Measurements from ENCODE around the gene BARX2.

- TF ChIP-seq TAF1 (IDR thresholded peaks at IDR 0.05; ENCODE audit: borderline replicate concordance, low read depth, low read length) = no peak
- TF ChIP-seq CTCF (IDR thresholded peaks at IDR 0.05) = no peak
- no peak for TF ChIP-seq MEF2A (IDR thresholded peaks at IDR 0.05; ENCODE audit: borderline replicate concordance, low read depth)
- no peak for TF ChIP-seq EZH2phosphoT487 (IDR thresholded peaks at IDR 0.05; ENCODE audit: borderline replicate concordance, low read depth)
- TF ChIP-seq EP300 (IDR thresholded peaks at IDR 0.05; ENCODE audit: borderline replicate concordance in 1 of 2, low read depth in 1 of 2, low read length in 1 of 2) = no peak
- TF ChIP-seq MAX (IDR thresholded peaks at IDR 0.05; ENCODE audit: low read depth) = no peak
- no peak for TF ChIP-seq SMC3 (IDR thresholded peaks at IDR 0.05; ENCODE audit: low read depth, low read length)
- no peak for TF ChIP-seq TCF12 (IDR thresholded peaks at IDR 0.05)
- TF ChIP-seq REST (IDR thresholded peaks at IDR 0.05; ENCODE audit: low read depth, low read length) = no peak
- no peak for TF ChIP-seq USF2 (IDR thresholded peaks at IDR 0.05; ENCODE audit: borderline replicate concordance, low read depth, low read length)
These were observed 41.8 kb upstream of the BARX2 start for GRCh38 chr11:129333873-129334272.
